H1 (cell line): ENCODE measurements around the gene SRGAP3. TPM values are rescaled to one million over a fixed set of nuclear protein-coding genes. Genes with fewer than 3 reads are reported as not detected.

Experiments used
- GABPA ChIP-seq: IDR thresholded peaks from 2 replicates; pipeline ENCODE4 v1.6.1; 2011; ENCODE audit warnings: mild to moderate bottlenecking, low read length, moderate library complexity, borderline replicate concordance; ENCODE audit not compliant: insufficient read depth
- polyA plus RNA-seq, 7 experiments: library from polyadenylated mRNA; depleted of rRNA in 3 of 7; stranded (reverse) in 5 of 7; unstranded in 2 of 7; fragments of >200 nt in 5 of 7; fragments of 200-250 nt in 2 of 7; gene quantifications; 1 replicate in 5 of 7; 2 replicates in 1 of 7; 4 replicates in 1 of 7; pipeline versions ENCODE4 v1.2.1 to v1.2.3, GENCODE V29; 2011 to 2013; ENCODE audit warnings: missing spikeins in 2 of 7, mixed read lengths in 2 of 7
- total RNA-seq: library from RNA; stranded (reverse); fragmentation: NEBNext Ultra II Directional; extraction: Animal tissue kit (Norgen Biotek cat#: 25700); gene quantifications from 2 replicates; pipeline ENCODE4 v1.2.1, GENCODE V29; 2021
- TF ChIP-seq, protein P1 (sequence below): fragments of 300-600 bp; sonication (generic); IDR thresholded peaks from 2 replicates; pipeline ENCODE4 v1.7.1; 2012; ENCODE audit warnings: low read length, moderate library complexity, mild to moderate bottlenecking, inconsistent platforms; ENCODE audit not compliant: insufficient replicate concordance
- TF ChIP-seq, protein P2 (sequence below), 3 experiments: IDR thresholded peaks; 1 replicate in 2 of 3; 2 replicates in 1 of 3; pipeline versions ENCODE4 v1.5.1 to v1.6.1; 2011; ENCODE audit warnings: low read length in 3 of 3, mild to moderate bottlenecking in 3 of 3, inconsistent platforms in 2 of 3, low read depth in 1 of 3, moderate library complexity in 1 of 3; ENCODE audit not compliant: insufficient read depth in 1 of 3; ENCODE audit errors: control extremely low read depth in 1 of 3

The SRGAP3 gene
- total and polyA plus RNA-seq, 2 of the 8 experiments (the other 6 are each of a cell fraction or from before 2014, with no cell fraction given), result 5.8 to 11.4 TPM

DNA sequence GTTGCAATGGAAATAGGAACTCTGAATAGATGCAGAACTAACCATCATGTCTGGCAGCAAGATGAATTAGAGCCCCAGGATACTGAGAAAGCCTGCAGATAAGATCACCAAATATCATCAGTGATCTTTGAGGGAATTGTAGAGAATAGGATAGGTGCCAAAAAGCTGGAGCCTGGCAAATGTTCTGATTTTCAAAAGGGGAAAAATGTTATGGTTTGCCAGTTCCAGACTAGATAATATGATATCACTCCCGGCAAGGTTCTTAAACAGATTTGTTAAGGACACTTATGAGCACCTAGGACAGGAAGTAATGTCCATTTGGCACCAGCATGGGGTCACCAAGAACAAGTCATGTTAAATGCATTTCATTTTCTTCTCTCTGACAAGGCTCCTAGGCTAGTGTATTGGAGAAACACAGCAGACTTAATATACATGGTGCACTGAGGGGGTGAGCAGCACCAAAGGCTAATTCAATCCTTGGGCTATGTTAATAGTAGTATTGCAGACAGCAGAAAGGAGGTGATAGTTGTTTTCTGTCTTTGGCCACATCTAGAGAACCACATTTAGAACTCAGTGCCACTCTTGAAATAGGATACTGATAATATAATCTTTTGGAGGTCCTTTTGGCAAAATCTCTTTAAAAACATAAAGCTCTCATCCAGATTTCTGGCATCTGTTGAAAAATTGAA is 4.8 kb downstream of the SRGAP3 start (continued):
- no peak for TF ChIP-seq GABPA
- TF ChIP-seq, protein P1, sequence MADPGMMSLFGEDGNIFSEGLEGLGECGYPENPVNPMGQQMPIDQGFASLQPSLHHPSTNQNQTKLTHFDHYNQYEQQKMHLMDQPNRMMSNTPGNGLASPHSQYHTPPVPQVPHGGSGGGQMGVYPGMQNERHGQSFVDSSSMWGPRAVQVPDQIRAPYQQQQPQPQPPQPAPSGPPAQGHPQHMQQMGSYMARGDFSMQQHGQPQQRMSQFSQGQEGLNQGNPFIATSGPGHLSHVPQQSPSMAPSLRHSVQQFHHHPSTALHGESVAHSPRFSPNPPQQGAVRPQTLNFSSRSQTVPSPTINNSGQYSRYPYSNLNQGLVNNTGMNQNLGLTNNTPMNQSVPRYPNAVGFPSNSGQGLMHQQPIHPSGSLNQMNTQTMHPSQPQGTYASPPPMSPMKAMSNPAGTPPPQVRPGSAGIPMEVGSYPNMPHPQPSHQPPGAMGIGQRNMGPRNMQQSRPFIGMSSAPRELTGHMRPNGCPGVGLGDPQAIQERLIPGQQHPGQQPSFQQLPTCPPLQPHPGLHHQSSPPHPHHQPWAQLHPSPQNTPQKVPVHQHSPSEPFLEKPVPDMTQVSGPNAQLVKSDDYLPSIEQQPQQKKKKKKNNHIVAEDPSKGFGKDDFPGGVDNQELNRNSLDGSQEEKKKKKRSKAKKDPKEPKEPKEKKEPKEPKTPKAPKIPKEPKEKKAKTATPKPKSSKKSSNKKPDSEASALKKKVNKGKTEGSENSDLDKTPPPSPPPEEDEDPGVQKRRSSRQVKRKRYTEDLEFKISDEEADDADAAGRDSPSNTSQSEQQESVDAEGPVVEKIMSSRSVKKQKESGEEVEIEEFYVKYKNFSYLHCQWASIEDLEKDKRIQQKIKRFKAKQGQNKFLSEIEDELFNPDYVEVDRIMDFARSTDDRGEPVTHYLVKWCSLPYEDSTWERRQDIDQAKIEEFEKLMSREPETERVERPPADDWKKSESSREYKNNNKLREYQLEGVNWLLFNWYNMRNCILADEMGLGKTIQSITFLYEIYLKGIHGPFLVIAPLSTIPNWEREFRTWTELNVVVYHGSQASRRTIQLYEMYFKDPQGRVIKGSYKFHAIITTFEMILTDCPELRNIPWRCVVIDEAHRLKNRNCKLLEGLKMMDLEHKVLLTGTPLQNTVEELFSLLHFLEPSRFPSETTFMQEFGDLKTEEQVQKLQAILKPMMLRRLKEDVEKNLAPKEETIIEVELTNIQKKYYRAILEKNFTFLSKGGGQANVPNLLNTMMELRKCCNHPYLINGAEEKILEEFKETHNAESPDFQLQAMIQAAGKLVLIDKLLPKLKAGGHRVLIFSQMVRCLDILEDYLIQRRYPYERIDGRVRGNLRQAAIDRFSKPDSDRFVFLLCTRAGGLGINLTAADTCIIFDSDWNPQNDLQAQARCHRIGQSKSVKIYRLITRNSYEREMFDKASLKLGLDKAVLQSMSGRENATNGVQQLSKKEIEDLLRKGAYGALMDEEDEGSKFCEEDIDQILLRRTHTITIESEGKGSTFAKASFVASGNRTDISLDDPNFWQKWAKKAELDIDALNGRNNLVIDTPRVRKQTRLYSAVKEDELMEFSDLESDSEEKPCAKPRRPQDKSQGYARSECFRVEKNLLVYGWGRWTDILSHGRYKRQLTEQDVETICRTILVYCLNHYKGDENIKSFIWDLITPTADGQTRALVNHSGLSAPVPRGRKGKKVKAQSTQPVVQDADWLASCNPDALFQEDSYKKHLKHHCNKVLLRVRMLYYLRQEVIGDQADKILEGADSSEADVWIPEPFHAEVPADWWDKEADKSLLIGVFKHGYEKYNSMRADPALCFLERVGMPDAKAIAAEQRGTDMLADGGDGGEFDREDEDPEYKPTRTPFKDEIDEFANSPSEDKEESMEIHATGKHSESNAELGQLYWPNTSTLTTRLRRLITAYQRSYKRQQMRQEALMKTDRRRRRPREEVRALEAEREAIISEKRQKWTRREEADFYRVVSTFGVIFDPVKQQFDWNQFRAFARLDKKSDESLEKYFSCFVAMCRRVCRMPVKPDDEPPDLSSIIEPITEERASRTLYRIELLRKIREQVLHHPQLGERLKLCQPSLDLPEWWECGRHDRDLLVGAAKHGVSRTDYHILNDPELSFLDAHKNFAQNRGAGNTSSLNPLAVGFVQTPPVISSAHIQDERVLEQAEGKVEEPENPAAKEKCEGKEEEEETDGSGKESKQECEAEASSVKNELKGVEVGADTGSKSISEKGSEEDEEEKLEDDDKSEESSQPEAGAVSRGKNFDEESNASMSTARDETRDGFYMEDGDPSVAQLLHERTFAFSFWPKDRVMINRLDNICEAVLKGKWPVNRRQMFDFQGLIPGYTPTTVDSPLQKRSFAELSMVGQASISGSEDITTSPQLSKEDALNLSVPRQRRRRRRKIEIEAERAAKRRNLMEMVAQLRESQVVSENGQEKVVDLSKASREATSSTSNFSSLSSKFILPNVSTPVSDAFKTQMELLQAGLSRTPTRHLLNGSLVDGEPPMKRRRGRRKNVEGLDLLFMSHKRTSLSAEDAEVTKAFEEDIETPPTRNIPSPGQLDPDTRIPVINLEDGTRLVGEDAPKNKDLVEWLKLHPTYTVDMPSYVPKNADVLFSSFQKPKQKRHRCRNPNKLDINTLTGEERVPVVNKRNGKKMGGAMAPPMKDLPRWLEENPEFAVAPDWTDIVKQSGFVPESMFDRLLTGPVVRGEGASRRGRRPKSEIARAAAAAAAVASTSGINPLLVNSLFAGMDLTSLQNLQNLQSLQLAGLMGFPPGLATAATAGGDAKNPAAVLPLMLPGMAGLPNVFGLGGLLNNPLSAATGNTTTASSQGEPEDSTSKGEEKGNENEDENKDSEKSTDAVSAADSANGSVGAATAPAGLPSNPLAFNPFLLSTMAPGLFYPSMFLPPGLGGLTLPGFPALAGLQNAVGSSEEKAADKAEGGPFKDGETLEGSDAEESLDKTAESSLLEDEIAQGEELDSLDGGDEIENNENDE, result no peak
- TF ChIP-seq, protein P2, sequence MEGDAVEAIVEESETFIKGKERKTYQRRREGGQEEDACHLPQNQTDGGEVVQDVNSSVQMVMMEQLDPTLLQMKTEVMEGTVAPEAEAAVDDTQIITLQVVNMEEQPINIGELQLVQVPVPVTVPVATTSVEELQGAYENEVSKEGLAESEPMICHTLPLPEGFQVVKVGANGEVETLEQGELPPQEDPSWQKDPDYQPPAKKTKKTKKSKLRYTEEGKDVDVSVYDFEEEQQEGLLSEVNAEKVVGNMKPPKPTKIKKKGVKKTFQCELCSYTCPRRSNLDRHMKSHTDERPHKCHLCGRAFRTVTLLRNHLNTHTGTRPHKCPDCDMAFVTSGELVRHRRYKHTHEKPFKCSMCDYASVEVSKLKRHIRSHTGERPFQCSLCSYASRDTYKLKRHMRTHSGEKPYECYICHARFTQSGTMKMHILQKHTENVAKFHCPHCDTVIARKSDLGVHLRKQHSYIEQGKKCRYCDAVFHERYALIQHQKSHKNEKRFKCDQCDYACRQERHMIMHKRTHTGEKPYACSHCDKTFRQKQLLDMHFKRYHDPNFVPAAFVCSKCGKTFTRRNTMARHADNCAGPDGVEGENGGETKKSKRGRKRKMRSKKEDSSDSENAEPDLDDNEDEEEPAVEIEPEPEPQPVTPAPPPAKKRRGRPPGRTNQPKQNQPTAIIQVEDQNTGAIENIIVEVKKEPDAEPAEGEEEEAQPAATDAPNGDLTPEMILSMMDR (IDR thresholded peaks at IDR 0.05; ENCODE audit: control extremely low read depth in 1 of 3, insufficient read depth in 1 of 3, low read depth in 1 of 3, low read length in 3 of 3), result no peak
